Vagina (tissue), 2 donors: ENCODE results near the gene RAP2B.

Source experiments
- CTCF ChIP-seq, 3 experiments: fragments of 450-650 bp in 2 of 3; fragments of 200-600 bp in 1 of 3; sonication (generic) in 1 of 3; IDR thresholded peaks; one replicate each; pipeline ENCODE4 v1.5.1; 2017 to 2019; ENCODE audit warnings: antibody characterized with exemption in 3 of 3, mild to moderate bottlenecking in 2 of 3, moderate library complexity in 2 of 3
- POLR2A ChIP-seq, 2 donors: fragments of 450-650 bp; IDR thresholded peaks; one replicate each; pipeline ENCODE4 v1.6.1; 2017; ENCODE audit warnings: antibody characterized with exemption in 2 of 2, mild to moderate bottlenecking in 2 of 2, moderate library complexity in 2 of 2
- POLR2AphosphoS5 ChIP-seq, 2 donors: sonication (generic); formaldehyde crosslinking; IDR thresholded peaks; one replicate each; pipeline ENCODE4 v1.9.0; 2017; ENCODE audit warnings: antibody characterized with exemption in 2 of 2, mild to moderate bottlenecking in 2 of 2, low read depth in 1 of 2; ENCODE audit not compliant: insufficient read depth in 1 of 2

- TF ChIP-seq POLR2A (IDR thresholded peaks at IDR 0.05) (no peak), CTCF (IDR thresholded peaks at IDR 0.05) (no peak), POLR2AphosphoS5 (IDR thresholded peaks at IDR 0.05; ENCODE audit: insufficient read depth in 1 of 2, low read depth in 1 of 2) (no peak)
Observed at GRCh38 chr3:153182501-153183293, 20.7 kb downstream of the RAP2B start.
